LNCaP clone FGC (cell line): ENCODE results near the gene CDH5.

Source experiments
- DNase-seq: peaks from one replicate; pipeline ENCODE4 v3.0.0-alpha.2; 2011; ENCODE audit warnings: low read depth
- H3K4me3 ChIP-seq: 2 replicates; pipeline ENCODE4 v1.5.1; 2011; ENCODE audit warnings: mild to moderate bottlenecking, low read depth, low read length, control low read depth
- CTCF ChIP-seq: IDR thresholded peaks from 2 replicates; pipeline ENCODE4 v1.5.1; 2012; ENCODE audit warnings: mild to moderate bottlenecking; ENCODE audit not compliant: control insufficient read depth, insufficient read depth; ENCODE audit errors: extremely low read depth

The CDH5 gene

GRCh38 chr16:66418165-66418962 is 51.9 kb downstream of the CDH5 start:
- TF ChIP-seq CTCF: no peak
- no peak overlapping the region for H3K4me3 ChIP-seq
- no peak for DNase-seq

DNA sequence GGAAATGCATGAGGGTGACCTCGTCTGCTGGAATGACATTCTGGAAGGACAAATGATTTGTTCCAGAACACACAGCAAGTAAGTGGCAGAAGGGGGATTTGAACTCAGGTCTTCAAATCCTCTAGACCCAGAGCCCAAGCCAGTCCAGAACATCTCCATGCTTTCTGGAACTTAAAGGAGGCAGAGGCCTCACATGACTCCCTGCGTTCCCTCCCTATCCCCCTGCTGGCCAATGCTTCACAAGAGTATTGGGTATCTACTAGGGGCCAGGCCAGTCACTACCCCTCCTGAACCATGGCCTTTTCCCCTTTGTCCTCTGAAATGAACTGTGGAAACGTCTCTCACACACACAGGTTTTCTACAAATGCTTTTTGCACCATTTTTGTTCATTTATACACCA is 53.0 kb downstream of the CDH5 start:
- DNase-seq: no peak
- TF ChIP-seq CTCF: no peak
- no peak overlapping the region for H3K4me3 ChIP-seq

DNA sequence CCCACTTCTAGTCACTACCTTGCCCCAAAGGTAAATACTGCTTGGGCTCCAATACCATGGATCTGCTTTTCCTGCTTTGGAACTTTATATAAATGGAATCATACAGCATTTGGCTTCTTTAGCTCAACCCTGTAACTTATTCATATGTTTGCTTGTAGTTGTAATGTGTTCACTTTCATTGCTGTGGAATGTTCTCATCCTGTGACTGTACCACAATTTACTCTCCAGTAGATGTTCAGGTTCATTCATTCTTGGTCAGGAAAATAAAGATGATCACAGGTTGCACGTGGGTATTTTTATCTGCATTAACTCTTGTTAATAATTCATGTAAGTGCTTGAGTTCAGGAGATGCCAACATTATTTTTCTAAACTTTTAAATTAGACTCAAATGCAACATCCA is 53.9 kb downstream of the CDH5 start:
- H3K4me3 ChIP-seq: no peak overlapping the region
- DNase-seq: no peak
- no peak for TF ChIP-seq CTCF

- no peak overlapping the region for H3K4me3 ChIP-seq
- TF ChIP-seq CTCF: no peak
- DNase-seq: no peak
These were observed 55.4 kb downstream of the CDH5 start for GRCh38 chr16:66421891-66422290.

- DNase-seq: no peak
- H3K4me3 ChIP-seq: no peak overlapping the region
- no peak for TF ChIP-seq CTCF
These were observed 55.9 kb downstream of the CDH5 start for GRCh38 chr16:66422366-66422765.

GRCh38 chr16:66423177-66423576 is 56.7 kb downstream of the CDH5 start:
- H3K4me3 ChIP-seq: no peak overlapping the region
- DNase-seq: no peak
- no peak for TF ChIP-seq CTCF

DNA sequence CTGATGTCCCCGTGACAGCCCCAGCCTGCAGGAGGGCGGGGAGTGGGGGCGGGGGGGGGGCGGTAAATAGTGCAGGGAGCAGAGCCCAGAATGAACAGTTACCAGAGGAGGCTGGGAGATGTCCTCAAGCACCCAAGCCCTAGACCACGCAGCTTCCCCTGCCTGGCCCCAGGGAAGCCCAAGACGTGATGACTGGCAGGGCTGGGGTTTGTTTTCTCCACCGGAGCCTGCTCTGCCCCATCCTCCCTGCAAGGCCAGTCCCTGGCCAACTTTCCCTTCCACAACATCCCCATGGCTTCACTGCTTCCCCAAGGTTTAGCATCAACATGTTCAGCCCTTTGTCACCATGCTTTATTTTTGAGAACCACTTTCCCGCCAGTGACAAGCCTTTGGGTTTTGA is 59.2 kb downstream of the CDH5 start:
- no peak overlapping the region for H3K4me3 ChIP-seq
- DNase-seq: no peak
- no peak for TF ChIP-seq CTCF
